HTERT RPE-1 (cell line): Measurements from ENCODE around the gene TFB1M.

ENCODE experiments used
- in situ Hi-C: fragments of 300-500 bp; cut with MboI; formaldehyde crosslinking; loops from 4 replicates; pipeline ENCODE4 v1.14.3; 2020; ENCODE audit warnings: low sequenced_read_pairs

Gene TFB1M

GRCh38 chr6:155265843-155266535, 48.3 kb downstream of the TFB1M start:
- in situ Hi-C loops: no loop called here

DNA sequence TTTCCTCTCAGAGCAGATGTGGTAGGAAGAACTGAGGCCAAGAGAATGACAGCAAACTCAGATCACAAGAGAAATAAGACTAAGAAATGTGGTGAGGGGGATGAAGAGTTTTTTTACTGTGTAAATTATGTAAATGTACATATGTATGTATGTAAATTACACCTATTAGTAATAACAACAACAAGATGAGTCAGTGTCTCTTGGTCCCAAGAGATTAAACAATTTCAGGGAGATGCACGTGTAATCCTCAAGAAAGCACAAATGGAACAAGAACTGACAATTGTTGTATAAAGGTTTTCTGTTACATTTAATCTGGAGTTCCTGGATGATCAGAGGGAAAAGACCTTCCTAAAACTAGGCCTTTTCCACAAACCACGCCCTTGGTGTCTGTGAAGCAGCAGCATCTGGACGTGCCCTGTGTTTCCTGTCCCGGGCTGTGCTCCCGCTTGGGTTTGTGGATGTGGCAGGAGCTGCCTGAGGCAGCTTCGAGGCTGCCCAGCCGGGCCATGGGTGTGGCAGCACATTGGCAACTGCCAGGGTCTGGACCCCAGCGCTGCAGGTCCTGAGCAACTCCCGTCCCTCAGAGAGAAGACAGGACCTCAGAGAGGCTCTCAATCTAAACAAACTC, 49.5 kb downstream of the TFB1M start:
- in situ Hi-C loops: no loop called here

DNA sequence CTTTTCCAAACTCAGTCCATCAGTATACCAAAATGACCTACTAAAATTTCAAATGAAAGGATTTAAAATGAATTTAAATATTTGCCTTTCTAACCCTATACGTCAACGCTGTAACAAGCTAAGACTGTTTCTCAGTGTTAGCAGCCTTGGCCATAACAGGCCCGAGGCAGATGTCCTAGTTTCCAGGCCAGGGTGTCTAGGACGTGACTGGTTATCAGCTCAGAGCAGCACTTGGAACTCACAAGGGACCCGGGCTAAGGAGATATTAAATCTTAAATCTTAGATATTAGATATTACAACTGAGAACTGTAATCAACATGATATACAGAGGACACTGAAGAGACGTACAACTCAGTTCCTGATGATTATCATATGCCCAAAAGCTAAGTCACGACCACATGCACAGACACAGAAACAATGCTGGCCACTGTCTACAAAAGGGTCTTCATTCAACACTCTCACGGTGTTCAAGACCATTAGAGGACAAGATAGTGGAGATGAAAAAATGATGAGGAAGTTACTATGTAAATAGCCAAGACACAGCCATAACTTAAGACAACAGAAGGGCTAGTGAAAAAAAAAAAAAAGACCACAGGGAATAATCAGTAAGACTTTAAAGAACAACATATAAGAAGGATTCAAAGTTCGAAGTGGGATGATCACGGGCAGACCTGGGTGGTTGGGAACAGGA, 50.8 kb downstream of the TFB1M start, which contains the start of gene CLDN20:
TSS of gene CLDN20 (plus strand) at position 641 of the 691 bp plus-strand sequence. CDS start 11,707 bp downstream, outside the sequence.
- in situ Hi-C loops: no loop called here

DNA sequence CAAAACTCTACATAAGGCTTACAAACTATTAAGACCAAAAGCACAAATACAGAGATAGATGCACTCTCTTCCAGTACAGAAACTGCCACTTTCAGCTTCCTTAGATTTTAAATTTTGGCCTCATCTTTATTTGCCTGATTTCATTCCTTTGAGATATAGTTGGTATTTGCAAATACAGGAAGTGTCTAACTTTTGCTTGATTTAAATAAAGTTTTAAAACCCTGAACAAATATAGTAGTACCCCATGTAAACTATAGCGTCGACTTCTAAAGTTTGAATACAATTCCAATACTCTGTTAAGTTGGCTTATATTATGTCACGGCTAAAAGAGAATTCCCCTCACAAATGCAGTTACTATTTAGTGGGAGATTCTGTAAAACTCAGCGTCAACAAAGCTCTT, 51.6 kb downstream of the TFB1M start:
- in situ Hi-C loops: no loop called here

- in situ Hi-C loops: no loop called here
These were observed 53.0 kb downstream of the TFB1M start for GRCh38 chr6:155261111-155261900.

- in situ Hi-C loops: no loop called here
These were observed 53.6 kb downstream of the TFB1M start for GRCh38 chr6:155260686-155261085.

DNA sequence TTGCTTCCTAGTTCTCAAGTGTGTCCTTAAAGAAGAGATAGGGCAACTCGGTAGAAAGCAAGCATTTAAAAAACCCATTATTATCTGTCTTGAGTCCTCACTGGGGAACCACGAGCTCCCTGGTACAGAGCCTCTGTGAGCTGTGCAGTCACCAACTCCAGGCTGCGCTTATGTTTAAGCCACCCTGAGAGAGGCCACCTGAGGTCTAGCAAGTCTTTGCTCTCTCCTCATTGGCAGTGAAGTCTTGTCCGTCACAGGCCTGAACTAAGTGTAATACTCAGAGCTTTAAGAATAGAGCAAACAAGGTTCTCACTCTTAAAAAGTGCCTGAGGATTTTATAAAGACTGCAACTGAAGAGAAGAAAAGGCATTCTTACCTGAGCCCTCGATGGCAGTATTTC, 54.4 kb downstream of the TFB1M start:
- in situ Hi-C loops: no loop called here

DNA sequence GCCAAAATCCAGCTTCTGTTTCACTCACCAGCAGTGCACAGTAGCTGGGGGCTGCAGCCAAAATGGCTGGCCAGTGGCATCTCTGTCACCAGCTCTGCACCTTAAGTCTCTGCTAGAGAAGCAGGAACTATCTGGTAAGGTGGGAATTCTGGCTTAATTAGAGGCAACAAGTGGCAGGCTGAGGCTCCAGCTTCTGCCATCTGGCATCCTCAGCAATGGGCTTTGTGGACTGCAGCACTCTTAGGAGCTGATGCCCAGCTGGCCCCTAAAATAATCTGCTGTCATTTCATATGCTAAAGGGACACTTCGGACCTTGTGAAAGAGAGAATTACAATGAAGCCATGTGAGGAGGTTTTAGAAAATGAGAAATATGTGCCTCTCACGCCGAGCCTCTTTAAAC, 55.1 kb downstream of the TFB1M start:
- in situ Hi-C loops: no loop called here

- in situ Hi-C loops: no loop called here
These were observed 56.5 kb downstream of the TFB1M start for GRCh38 chr6:155257796-155258195.

- in situ Hi-C loops: no loop called here
These were observed 58.0 kb downstream of the TFB1M start for GRCh38 chr6:155256122-155256795.

GRCh38 chr6:155254139-155254538, 60.1 kb downstream of the TFB1M start:
- in situ Hi-C loops: no loop called here

DNA sequence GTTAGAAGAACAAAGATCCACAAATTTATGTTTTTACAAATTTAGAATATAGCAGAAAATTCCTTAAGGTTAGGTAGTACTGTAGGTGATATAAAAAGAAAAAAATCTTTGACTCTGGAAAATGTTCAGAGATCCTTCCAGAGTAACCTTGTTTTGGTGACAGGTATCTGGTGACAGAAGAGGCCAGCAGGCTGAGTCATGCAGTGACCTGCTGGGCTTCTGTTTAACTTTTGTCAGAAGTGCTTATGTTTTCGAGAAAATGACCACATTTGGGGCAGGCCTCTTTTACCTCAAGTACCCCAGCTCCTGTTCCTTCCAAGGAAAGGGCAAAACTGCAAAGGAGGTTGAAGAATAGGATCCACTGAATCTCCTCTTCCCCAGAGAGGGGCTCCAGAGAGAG, 60.9 kb downstream of the TFB1M start:
- in situ Hi-C loops: no loop called here

- in situ Hi-C loops: no loop called here
These were observed 61.7 kb downstream of the TFB1M start for GRCh38 chr6:155252581-155252980.

DNA sequence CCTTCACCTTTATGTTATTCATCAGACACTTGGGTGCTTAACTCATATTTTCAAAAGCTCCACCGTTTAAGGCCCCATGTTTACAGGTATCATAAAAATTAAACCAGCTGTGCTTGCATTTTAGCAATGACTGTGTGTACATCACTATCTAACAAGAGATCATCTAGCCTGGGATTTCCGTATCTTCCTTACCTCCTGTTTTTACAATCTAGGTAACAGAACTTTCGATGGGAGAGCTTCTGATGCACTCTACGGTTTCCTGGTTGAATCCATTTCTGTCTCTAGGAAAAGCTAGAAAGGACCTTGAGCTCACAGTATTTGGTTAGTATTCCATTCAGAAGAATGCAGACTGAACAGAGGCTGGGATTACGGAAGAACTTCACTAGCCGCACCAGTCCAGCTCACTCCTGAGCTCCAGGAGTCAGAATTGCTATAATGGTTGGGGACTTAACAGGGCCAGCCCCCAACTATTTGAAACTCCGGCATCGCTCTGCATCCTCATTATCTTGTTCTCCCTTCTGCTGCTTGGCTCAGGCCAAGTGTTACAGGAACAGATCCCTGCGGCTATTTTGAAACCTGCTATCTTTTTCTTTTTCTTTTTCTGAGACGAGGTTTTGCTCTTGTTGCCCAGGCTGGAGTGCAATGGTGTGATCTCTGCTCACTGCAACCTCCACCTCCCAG, 63.4 kb downstream of the TFB1M start:
- in situ Hi-C loops: no loop called here

GRCh38 chr6:155248008-155249001, 66.0 kb downstream of the TFB1M start:
- in situ Hi-C loops: no loop called here

- in situ Hi-C loops: no loop called here
These were observed 66.7 kb downstream of the TFB1M start for GRCh38 chr6:155247618-155248007.

GRCh38 chr6:155246825-155247224, 67.5 kb downstream of the TFB1M start:
- in situ Hi-C loops: no loop called here

DNA sequence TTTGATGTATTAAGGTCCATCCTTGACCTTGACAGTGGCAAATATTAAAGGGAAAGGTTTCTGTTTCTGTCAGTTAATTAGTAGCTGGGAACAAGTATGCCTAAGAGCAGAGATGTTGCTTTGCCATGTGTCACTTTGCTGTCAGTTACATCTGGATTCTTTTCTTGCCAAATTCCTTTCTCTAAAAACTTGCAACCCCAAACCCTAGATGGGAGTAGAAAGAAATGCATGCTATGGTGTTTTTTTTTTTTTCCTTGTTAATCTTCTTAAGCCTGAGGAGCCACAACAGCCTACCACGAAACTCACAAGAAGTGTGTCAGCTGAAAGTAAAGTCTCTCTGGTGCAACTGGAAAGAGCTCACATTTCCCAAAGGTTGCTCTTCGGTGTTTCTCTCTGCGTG, 68.5 kb downstream of the TFB1M start:
- in situ Hi-C loops: no loop called here

DNA sequence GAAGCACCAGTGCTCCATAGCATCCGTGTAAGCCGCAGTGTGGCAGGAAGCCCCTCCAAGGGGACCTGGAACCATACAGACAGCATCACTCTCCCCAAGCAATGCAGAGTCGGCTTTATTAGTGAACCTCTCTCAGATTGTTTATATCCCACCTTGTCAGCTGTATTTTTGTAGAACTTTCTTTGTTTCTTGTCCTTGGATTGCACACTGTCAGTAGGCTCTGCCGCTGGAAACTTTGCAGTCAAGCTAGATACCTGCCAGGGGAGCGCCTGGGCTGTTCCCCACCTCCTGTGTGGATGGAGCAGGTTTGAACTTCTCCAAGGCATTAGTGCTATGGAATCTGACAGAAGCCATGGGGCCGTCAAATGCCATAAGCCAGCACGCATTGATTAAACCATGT, 69.1 kb downstream of the TFB1M start:
- in situ Hi-C loops: no loop called here
